Neural cell (in vitro differentiated cells): ENCODE data around the gene PRLH. TPM values are rescaled to one million over a fixed set of nuclear protein-coding genes. Genes with fewer than 3 reads are reported as not detected.

ENCODE experiments used
- H2AFZ ChIP-seq: fragments of 200-600, 300-800 bp; sonication (generic), shearing (Covaris generic); 2 replicates; pipeline ENCODE4 v1.6.0; 2014; ENCODE audit warnings: low read depth, mild to moderate bottlenecking, antibody characterized with exemption, low read length, moderate library complexity
- H3F3A ChIP-seq: fragments of 200-600 bp; shearing (Covaris generic); 2 replicates; pipeline ENCODE4 v1.6.1; 2016; ENCODE audit warnings: mild to moderate bottlenecking, moderate library complexity, mixed read lengths, antibody characterized with exemption, low read length; ENCODE audit not compliant: insufficient read depth, poor library complexity, severe bottlenecking
- H3K27ac ChIP-seq: fragments of 200-600, 300-800 bp; sonication (generic), shearing (Covaris generic); 2 replicates; pipeline ENCODE4 v1.5.1; 2014; ENCODE audit warnings: mild to moderate bottlenecking, low read length, moderate library complexity
- H3K27me3 ChIP-seq: fragments of 300-800, 200-600 bp; sonication (generic), shearing (Covaris generic); 2 replicates; pipeline ENCODE4 v1.6.0; 2014; ENCODE audit warnings: mild to moderate bottlenecking, low read depth, low read length, moderate library complexity; ENCODE audit not compliant: insufficient read depth
- H3K36me3 ChIP-seq: fragments of 300-800, 200-600 bp; sonication (generic), shearing (Covaris generic); 2 replicates; pipeline ENCODE4 v1.5.1; 2014; ENCODE audit warnings: mild to moderate bottlenecking, antibody characterized with exemption, low read length, moderate library complexity; ENCODE audit not compliant: insufficient read depth
- H3K4me2 ChIP-seq: fragments of 300-800, 200-600 bp; sonication (generic), shearing (Covaris generic); 2 replicates; pipeline ENCODE4 v1.6.0; 2014; ENCODE audit warnings: mild to moderate bottlenecking, low read length
- H3K4me3 ChIP-seq: fragments of 300-800, 200-600 bp; sonication (generic), shearing (Covaris generic); 2 replicates; pipeline ENCODE4 v1.5.1; 2014; ENCODE audit warnings: mild to moderate bottlenecking, low read length, moderate library complexity
- H3K79me2 ChIP-seq: fragments of 200-600 bp; shearing (Covaris generic); replicated peaks from 2 replicates; pipeline ENCODE4 v1.6.0; 2014; ENCODE audit warnings: mild to moderate bottlenecking, low read length, moderate library complexity; ENCODE audit not compliant: insufficient read depth
- H3K9ac ChIP-seq: fragments of 300-800, 200-600 bp; sonication (generic), shearing (Covaris generic); 2 replicates; pipeline ENCODE4 v1.6.1; 2016; ENCODE audit warnings: mild to moderate bottlenecking, low read length, mixed read lengths
- H3K9me2 ChIP-seq: fragments of 200-600 bp; shearing (Covaris generic); 2 replicates; pipeline ENCODE4 v1.6.1; 2016; ENCODE audit warnings: mild to moderate bottlenecking, low read length, mixed read lengths; ENCODE audit not compliant: insufficient read depth
- H3K9me3 ChIP-seq: fragments of 200-600, 300-800 bp; sonication (generic), shearing (Covaris generic); 2 replicates; pipeline ENCODE4 v1.6.1; 2016; ENCODE audit warnings: mild to moderate bottlenecking, mixed run types, low read length, moderate library complexity, mixed read lengths
- H4K20me1 ChIP-seq: fragments of 200-600 bp; shearing (Covaris generic); 2 replicates; pipeline ENCODE4 v1.6.1; 2016; ENCODE audit warnings: mild to moderate bottlenecking, mixed run types; ENCODE audit not compliant: insufficient read depth
- CTCF ChIP-seq: fragments of 450-650 bp; IDR thresholded peaks from 2 replicates; pipeline ENCODE4 v1.5.1; 2014; ENCODE audit warnings: antibody characterized with exemption, mild to moderate bottlenecking, moderate library complexity; ENCODE audit not compliant: poor library complexity, severe bottlenecking
- EP300 ChIP-seq: fragments of 450-650 bp; conservative IDR thresholded peaks from 2 replicates; pipeline ENCODE4 v1.6.1; 2014; ENCODE audit warnings: antibody characterized with exemption, mild to moderate bottlenecking, moderate library complexity; ENCODE audit not compliant: poor library complexity, severe bottlenecking
- EZH2 ChIP-seq: fragments of 200-600, 300-800 bp; shearing (Covaris generic), sonication (generic); IDR thresholded peaks from 2 replicates; pipeline ENCODE4 v1.6.1; 2014; ENCODE audit warnings: antibody characterized with exemption, low read length, borderline replicate concordance, mild to moderate bottlenecking; ENCODE audit not compliant: insufficient read depth, poor library complexity, severe bottlenecking
- MXI1 ChIP-seq: fragments of 450-650 bp; conservative IDR thresholded peaks from 2 replicates; pipeline ENCODE4 v1.6.1; 2014; ENCODE audit warnings: antibody characterized with exemption, mild to moderate bottlenecking; ENCODE audit not compliant: poor library complexity, severe bottlenecking
- POLR2AphosphoS5 ChIP-seq: IDR thresholded peaks from 2 replicates; pipeline ENCODE4 v1.6.1; 2012
- RAD21 ChIP-seq: fragments of 450-650 bp; conservative IDR thresholded peaks from 2 replicates; pipeline ENCODE4 v1.6.1; 2014; ENCODE audit warnings: antibody characterized with exemption, mild to moderate bottlenecking, moderate library complexity
- REST ChIP-seq: IDR thresholded peaks from 2 replicates; pipeline ENCODE4 v1.6.1; 2012; ENCODE audit warnings: borderline replicate concordance
- SMC3 ChIP-seq: fragments of 450-650 bp; conservative IDR thresholded peaks from 2 replicates; pipeline ENCODE4 v1.6.1; 2014; ENCODE audit warnings: antibody characterized with exemption, mild to moderate bottlenecking, moderate library complexity; ENCODE audit not compliant: poor library complexity
- TAF1 ChIP-seq: IDR thresholded peaks from 2 replicates; pipeline ENCODE4 v1.6.1; 2012; ENCODE audit warnings: low read depth
- polyA plus RNA-seq: library from polyadenylated mRNA; depleted of rRNA; stranded (reverse); fragments of >200 nt; gene quantifications from 2 replicates; pipeline ENCODE4 v1.2.3, GENCODE V29; 2014

The PRLH gene
- polyA plus RNA-seq, 1 donor from 2014 or later = not detected

GRCh38 chr2:237576974-237577373, 10.6 kb downstream of the PRLH start:
- Histone ChIP-seq H3K27ac (no peak overlapping the region), H3K4me3 (no peak overlapping the region), H3K4me2 (no peak overlapping the region), H3K9ac (no peak overlapping the region), H3F3A (no peaks in the 10 kb centered on the region), H3K79me2 (no peaks in the 10 kb centered on the region), H3K9me3 (no peaks in the 10 kb centered on the region), H3K9me2 (no peaks in the 10 kb centered on the region), H4K20me1 (no peaks in the 10 kb centered on the region), H3K27me3 (no peaks in the 10 kb centered on the region), H3K36me3 (no peaks in the 10 kb centered on the region), H2AFZ (no peak overlapping the region)
- TF ChIP-seq EZH2 (no peak), POLR2AphosphoS5 (no peak), REST (no peak), CTCF (no peak), SMC3 (no peak), EP300 (no peak), RAD21 (no peak), TAF1 (no peak)

GRCh38 chr2:237577458-237577857, 11.1 kb downstream of the PRLH start:
- no peaks in the 10 kb centered on the region for H3K36me3 ChIP-seq

More at GRCh38 chr2:237577458-237577857, 11.1 kb downstream of the PRLH start:
- Histone ChIP-seq H3K79me2 (no peaks in the 10 kb centered on the region), H2AFZ (no peak overlapping the region), H3K4me3 (no peak overlapping the region), H3K27me3 (no peaks in the 10 kb centered on the region), H3K27ac (no peak overlapping the region), H3F3A (no peaks in the 10 kb centered on the region), H3K9ac (no peak overlapping the region), H3K9me2 (no peaks in the 10 kb centered on the region), H3K9me3 (no peaks in the 10 kb centered on the region), H3K4me2 (no peak overlapping the region), H4K20me1 (no peaks in the 10 kb centered on the region)
- no peak for TF ChIP-seq EZH2
- TF ChIP-seq RAD21 = no peak
- no peak for TF ChIP-seq EP300
- TF ChIP-seq SMC3 = no peak
- no peak for TF ChIP-seq POLR2AphosphoS5
- no peak for TF ChIP-seq MXI1
- TF ChIP-seq REST = no peak
- no peak for TF ChIP-seq TAF1
- no peak for TF ChIP-seq CTCF
